ENCODE data around the gene RPL38.
A peak's percentile ranks its signal among the peaks of the same experiment; 100 is the strongest.

The RPL38 gene

GRCh38 chr17:74163836-74164235 is 39.6 kb upstream of the RPL38 start:
- Histone ChIP-seq H3K27ac (ENCODE audit: low read depth, low read length) (no peak overlapping the region), H3K9me2 (replicated peaks; ENCODE audit: control insufficient read depth, low read length) (no peaks in the 10 kb centered on the region), H3F3A (ENCODE audit: control insufficient read depth, insufficient read depth) (no peaks in the 10 kb centered on the region), H3K79me2 (ENCODE audit: control insufficient read depth, low read length) (no peaks in the 10 kb centered on the region), H3K4me3 (ENCODE audit: low read length) (no peak overlapping the region), H3K4me2 (ENCODE audit: low read length) (no peak overlapping the region), H3K27me3 (ENCODE audit: control insufficient read depth, low read length) (peaks cover 20% of the 10 kb centered on the region), H3K36me3 (ENCODE audit: control insufficient read depth, low read length) (no peaks in the 10 kb centered on the region), H3K4me1 (ENCODE audit: control insufficient read depth, low read length) (peaks cover 10% of the 10 kb centered on the region), H4K20me1 (ENCODE audit: control insufficient read depth, insufficient read depth, low read depth, low read length) (no peaks in the 10 kb centered on the region), H3K9me3 (ENCODE audit: control insufficient read depth, insufficient read depth, low read length) (no peaks in the 10 kb centered on the region)
- TF ChIP-seq CTCF (IDR thresholded peaks at IDR 0.05; ENCODE audit: low read depth, low read length, poor library complexity, severe bottlenecking) (no peak), EZH2phosphoT487 (IDR thresholded peaks at IDR 0.05; ENCODE audit: borderline replicate concordance, low read length) (no peak)

- Histone ChIP-seq H3F3A (ENCODE audit: control insufficient read depth, insufficient read depth) (no peaks in the 10 kb centered on the region), H3K36me3 (ENCODE audit: control insufficient read depth, low read length) (no peaks in the 10 kb centered on the region), H3K9me2 (replicated peaks; ENCODE audit: control insufficient read depth, low read length) (no peaks in the 10 kb centered on the region), H3K9me3 (ENCODE audit: control insufficient read depth, insufficient read depth, low read length) (no peaks in the 10 kb centered on the region), H4K20me1 (ENCODE audit: control insufficient read depth, insufficient read depth, low read depth, low read length) (no peaks in the 10 kb centered on the region), H3K4me1 (ENCODE audit: control insufficient read depth, low read length) (peaks cover 10% of the 10 kb centered on the region), H3K4me2 (ENCODE audit: low read length) (no peak overlapping the region), H3K27me3 (ENCODE audit: control insufficient read depth, low read length) (peaks cover 20% of the 10 kb centered on the region), H3K27ac (ENCODE audit: low read depth, low read length) (no peak overlapping the region), H3K4me3 (ENCODE audit: low read length) (no peak overlapping the region), H3K79me2 (ENCODE audit: control insufficient read depth, low read length) (no peaks in the 10 kb centered on the region)
- no peak for TF ChIP-seq CTCF (IDR thresholded peaks at IDR 0.05; ENCODE audit: low read depth, low read length, poor library complexity, severe bottlenecking)
- no peak for TF ChIP-seq EZH2phosphoT487 (IDR thresholded peaks at IDR 0.05; ENCODE audit: borderline replicate concordance, low read length)
Measured at GRCh38 chr17:74164446-74165045, 38.9 kb upstream of the RPL38 start.

GRCh38 chr17:74165797-74166365 is 37.6 kb upstream of the RPL38 start:
- Histone ChIP-seq H3K4me2 (ENCODE audit: low read length) (peak overlapping the region; percentile 26; the same call in 1 of the 2 replicates), H3K79me2 (ENCODE audit: control insufficient read depth, low read length) (no peaks in the 10 kb centered on the region), H3K27me3 (ENCODE audit: control insufficient read depth, low read length) (peaks cover 25% of the 10 kb centered on the region), H3K27ac (ENCODE audit: low read depth, low read length) (no peak overlapping the region), H4K20me1 (ENCODE audit: control insufficient read depth, insufficient read depth, low read depth, low read length) (no peaks in the 10 kb centered on the region), H3K4me1 (ENCODE audit: control insufficient read depth, low read length) (peaks cover 10% of the 10 kb centered on the region), H3K4me3 (ENCODE audit: low read length) (no peak overlapping the region), H3K36me3 (ENCODE audit: control insufficient read depth, low read length) (no peaks in the 10 kb centered on the region), H3F3A (ENCODE audit: control insufficient read depth, insufficient read depth) (no peaks in the 10 kb centered on the region), H3K9me2 (replicated peaks; ENCODE audit: control insufficient read depth, low read length) (no peaks in the 10 kb centered on the region), H3K9me3 (ENCODE audit: control insufficient read depth, insufficient read depth, low read length) (no peaks in the 10 kb centered on the region)
- TF ChIP-seq EZH2phosphoT487 (IDR thresholded peaks at IDR 0.05; ENCODE audit: borderline replicate concordance, low read length) = no peak
- no peak for TF ChIP-seq CTCF (IDR thresholded peaks at IDR 0.05; ENCODE audit: low read depth, low read length, poor library complexity, severe bottlenecking)

Data from DOHH2 (cell line).